K562 (cell line): Measurements from ENCODE around the gene RIOK3. TPM values are rescaled to one million over a fixed set of nuclear protein-coding genes. Genes with fewer than 3 reads are reported as not detected.

Experiments used
- ATAC-seq: fragments of 200-7000 bp; cut with Tn5 transposase; 3 replicates; pipeline ENCODE4 v1.9.1; 2020; ENCODE audit warnings: moderate library complexity
- BruUV-seq: library from RNA; stranded (reverse); fragments of 400-500 nt; replicated peaks from 2 replicates; lab custom pipeline; 2021; lab: Mats Ljungman, UMichigan
- CTCF ChIA-PET: fragments of 300-600 bp; formaldehyde crosslinking; extraction: SDS; loops from one replicate; lab custom pipeline; 2021; ENCODE audit warnings: low intra/inter-chr PET ratio; lab: Yijun Ruan, JAX
- POLR2A ChIA-PET: fragments of 300-600, 350-650 bp; sonication (Branson Sonifier 250); formaldehyde crosslinking; extraction: SDS; loops from one replicate; lab custom pipeline; 2021; ENCODE audit warnings: antibody characterized with exemption, inconsistent platforms; lab: Yijun Ruan, JAX
- DNase-seq, 4 experiments: peaks; one replicate each; pipeline versions ENCODE4 v3.0.0 to v3.0.0-alpha.2; 2011 to 2018; ENCODE audit warnings: low spot score in 3 of 4, mixed read lengths in 3 of 4; ENCODE audit errors: extremely low read depth in 1 of 4
- FAIRE-seq: peaks from 2 replicates; lab custom pipeline; 2011; peaks lifted over from hg19 to GRCh38; lab: Jason Lieb, UNC
- H2AFZ ChIP-seq: 2 replicates; pipeline ENCODE4 v1.6.0; 2011; ENCODE audit warnings: low read depth, low read length, control low read depth, inconsistent platforms
- H3K27ac ChIP-seq: fragments of 200-600 bp; 3 replicates; pipeline ENCODE4 v1.8.0; 2011; ENCODE audit warnings: low read depth, mild to moderate bottlenecking, control low read depth, inconsistent platforms, low read length, moderate library complexity, mixed read lengths; ENCODE audit errors: extremely low read depth
- H3K27me3 ChIP-seq, 2 experiments: fragments of 300-600 bp in 1 of 2; 2 replicates in 1 of 2; 3 replicates in 1 of 2; pipeline versions ENCODE4 v1.6.0 to v1.8.0; 2011; ENCODE audit warnings: inconsistent platforms in 2 of 2, low read length in 2 of 2, mild to moderate bottlenecking in 1 of 2, mixed read lengths in 1 of 2, moderate library complexity in 1 of 2; ENCODE audit not compliant: control insufficient read depth in 2 of 2, insufficient read depth in 2 of 2
- H3K36me3 ChIP-seq: fragments of 300-600 bp; 3 replicates; pipeline ENCODE4 v1.8.0; 2011; ENCODE audit warnings: mild to moderate bottlenecking, low read length, inconsistent platforms; ENCODE audit not compliant: control insufficient read depth, insufficient read depth
- H3K4me1 ChIP-seq, 2 experiments: fragments of 200-600 bp in 1 of 2; replicated peaks in 1 of 2; 2 replicates in 1 of 2; 3 replicates in 1 of 2; pipeline versions ENCODE4 v1.5.1 to v1.8.0; 2011; ENCODE audit warnings: inconsistent platforms in 2 of 2, low read length in 2 of 2, mild to moderate bottlenecking in 1 of 2, mixed read lengths in 1 of 2, moderate library complexity in 1 of 2; ENCODE audit not compliant: control insufficient read depth in 2 of 2, insufficient read depth in 2 of 2
- H3K4me2 ChIP-seq: 2 replicates; pipeline ENCODE4 v1.6.1; 2011; ENCODE audit warnings: low read length, control low read depth, inconsistent platforms, mixed read lengths; ENCODE audit not compliant: insufficient read depth
- H3K4me3 ChIP-seq: fragments of 200-600 bp; sonication (generic), shearing (Covaris generic); 2 replicates; pipeline ENCODE4 v1.5.1; 2016; ENCODE audit warnings: control low read depth, inconsistent platforms
- H3K79me2 ChIP-seq: fragments of 200-600 bp; 3 replicates; pipeline ENCODE4 v1.8.0; 2011; ENCODE audit warnings: low read length, inconsistent platforms; ENCODE audit not compliant: control insufficient read depth, insufficient read depth
- H3K9ac ChIP-seq, 2 experiments: 2 replicates each; pipeline versions ENCODE4 v1.6.0 to v1.6.1; 2011; ENCODE audit warnings: low read depth in 2 of 2, low read length in 2 of 2, control low read depth in 1 of 2, inconsistent platforms in 1 of 2, mild to moderate bottlenecking in 1 of 2, mixed read lengths in 1 of 2; ENCODE audit not compliant: insufficient read depth in 1 of 2
- H3K9me1 ChIP-seq: one replicate; pipeline ENCODE4 v1.6.0; 2011; ENCODE audit warnings: inconsistent platforms, mild to moderate bottlenecking, low read length, moderate library complexity; ENCODE audit not compliant: control insufficient read depth, insufficient read depth
- H3K9me3 ChIP-seq: replicated peaks from 2 replicates; pipeline ENCODE4 v1.5.1; 2011; ENCODE audit warnings: low read depth, low read length, inconsistent platforms; ENCODE audit not compliant: control insufficient read depth, insufficient read depth
- H4K20me1 ChIP-seq: replicated peaks from 2 replicates; pipeline ENCODE4 v1.6.1; 2011; ENCODE audit warnings: low read length, inconsistent platforms, mixed read lengths; ENCODE audit not compliant: control insufficient read depth, insufficient read depth
- BRF1 ChIP-seq: IDR thresholded peaks from 3 replicates; pipeline ENCODE4 v1.6.1; 2011; ENCODE audit warnings: borderline replicate concordance, mild to moderate bottlenecking; ENCODE audit not compliant: insufficient read length; ENCODE audit errors: extremely low read depth
- CREB3 ChIP-seq: fragments of 450-650 bp; conservative IDR thresholded peaks from 2 replicates; pipeline ENCODE4 v1.6.1; 2016; ENCODE audit warnings: missing genetic modification characterization, low read depth, mild to moderate bottlenecking, missing compliant biosample characterization, moderate library complexity
- GABPA ChIP-seq: fragments of 200-800 bp; sonication (Bioruptor generic); conservative IDR thresholded peaks from 2 replicates; pipeline ENCODE4 v1.6.1; 2016; ENCODE audit warnings: low read depth, missing genetic modification characterization, missing compliant biosample characterization
- HCFC1 ChIP-seq: IDR thresholded peaks from 2 replicates; pipeline ENCODE4 v1.6.1; 2012; ENCODE audit warnings: low read depth, low read length, improper control_type of control experiment
- KLF13 ChIP-seq: fragments of 450-650 bp; IDR thresholded peaks from 2 replicates; pipeline ENCODE4 v1.6.1; 2016; ENCODE audit warnings: missing genetic modification characterization, low read depth, mild to moderate bottlenecking, missing compliant biosample characterization, moderate library complexity, borderline replicate concordance
- ZNF280A ChIP-seq: fragments of 450-650 bp; IDR thresholded peaks from 2 replicates; pipeline ENCODE4 v1.6.1; 2018; ENCODE audit warnings: mild to moderate bottlenecking, low read depth; ENCODE audit not compliant: partially characterized antibody
- WGBS: fragments of 100-300 bp; shearing (Covaris generic); methylation state at CpG from one replicate; pipeline ENCODE4 v1.1.6; 2016; ENCODE audit warnings: low coverage, mixed read lengths; ENCODE audit not compliant: insufficient coverage; ENCODE audit errors: missing lambda C conversion rate; 5-methylcytosine and 5-hydroxymethylcytosine counted together
- in situ Hi-C: fragments of 300-500 bp; cut with MboI; formaldehyde crosslinking; loops from 4 replicates; pipeline ENCODE4 v1.15.0; 2018; ENCODE audit warnings: inconsistent platforms, mixed read lengths
- intact Hi-C: fragments of 100-400 bp; cut with micrococcal nuclease; formaldehyde crosslinking; loops from 2 replicates; pipeline ENCODE4 v1.14.2; 2022
- polyA plus RNA-seq, 8 experiments: library from polyadenylated mRNA; depleted of rRNA in 4 of 8; stranded (reverse) in 5 of 8; unstranded in 3 of 8; fragments of >200 nt; fragmentation: Nextera tagmentation in 2 of 8; fragmentation: Illumina TruSeq in 1 of 8; extraction: Ambion mirVana in 2 of 8; extraction: Trizol in 1 of 8; gene quantifications; 2 replicates each; pipeline versions ENCODE4 v1.2.1 to v1.2.3, GENCODE V29; 2011 to 2014; ENCODE audit warnings: inconsistent platforms in 1 of 8, missing spikeins in 1 of 8
- total RNA-seq, 7 experiments: library from RNA; depleted of rRNA in 6 of 7; stranded (reverse); fragments of >200 nt in 6 of 7; fragmentation: Illumina TruSeq in 2 of 7; extraction: Trizol in 2 of 7; gene quantifications; 2 replicates each; pipeline versions ENCODE4 v1.2.1 to v1.2.3, GENCODE V29; 2011 to 2021; ENCODE audit warnings: low replicate concordance in 1 of 7

The RIOK3 gene
- total and polyA plus RNA-seq, 9 of the 15 experiments (the other 6 are each of a cell fraction or from before 2014, with no cell fraction given), result 21.4 to 89.5 (median 62.9) TPM

- intact Hi-C loops, result no loop called here
- POLR2A ChIA-PET, result interaction anchor here (0.6 to 1.5 kb wide), 3 partner anchors 11 to 169 kb away, joined by 3 to 4 read pairs (median 3); partner anchors contain the start of gene RIOK3
- no peak for FAIRE-seq
These were observed 36.8 kb upstream of the RIOK3 start for GRCh38 chr18:23416298-23416697.

More at GRCh38 chr18:23416298-23416697, 36.8 kb upstream of the RIOK3 start:
- no peak overlapping the region for H3K9ac ChIP-seq
- in situ Hi-C loops, result no loop called here
- ATAC-seq, result no peak
- TF ChIP-seq GABPA (tag) (no peak), ZNF280A (no peak), CREB3 (tag) (no peak), HCFC1 (no peak), KLF13 (no peak), BRF1 (no peak)
- H3K27ac ChIP-seq, result no peak overlapping the region
- peaks cover 4% of the 10 kb centered on the region; the same call in 1 of the 3 replicates for H3K36me3 ChIP-seq
- BruUV-seq, result no TSS peak
- no peak for DNase-seq
- no peaks in the 10 kb centered on the region for H3K27me3 ChIP-seq
- H2AFZ ChIP-seq, result no peak overlapping the region
- H3K79me2 ChIP-seq, result no peaks in the 10 kb centered on the region
- H3K4me3 ChIP-seq, result no peak overlapping the region
- no peaks in the 10 kb centered on the region for H3K9me1 ChIP-seq
- no peaks in the 10 kb centered on the region for H4K20me1 ChIP-seq
- no peaks in the 10 kb centered on the region; a peak in 1 of 5 replicates for H3K4me1 ChIP-seq
- no peak overlapping the region for H3K4me2 ChIP-seq
- CTCF ChIA-PET, result no interaction called here
- 86% methylated on average over 3 of the region's 3 CpGs for WGBS
- H3K9me3 ChIP-seq, result no peaks in the 10 kb centered on the region
